ENCODE results near the gene KLF4.
"Not testable (repeated sequence)": the region's sequence is repeated elsewhere in the genome, so short reads cannot be mapped to it uniquely, and the experiment has no call there.

The KLF4 gene
- 63.6 to 92.4 reads per million in 2 donors for total RNA-seq

DNA sequence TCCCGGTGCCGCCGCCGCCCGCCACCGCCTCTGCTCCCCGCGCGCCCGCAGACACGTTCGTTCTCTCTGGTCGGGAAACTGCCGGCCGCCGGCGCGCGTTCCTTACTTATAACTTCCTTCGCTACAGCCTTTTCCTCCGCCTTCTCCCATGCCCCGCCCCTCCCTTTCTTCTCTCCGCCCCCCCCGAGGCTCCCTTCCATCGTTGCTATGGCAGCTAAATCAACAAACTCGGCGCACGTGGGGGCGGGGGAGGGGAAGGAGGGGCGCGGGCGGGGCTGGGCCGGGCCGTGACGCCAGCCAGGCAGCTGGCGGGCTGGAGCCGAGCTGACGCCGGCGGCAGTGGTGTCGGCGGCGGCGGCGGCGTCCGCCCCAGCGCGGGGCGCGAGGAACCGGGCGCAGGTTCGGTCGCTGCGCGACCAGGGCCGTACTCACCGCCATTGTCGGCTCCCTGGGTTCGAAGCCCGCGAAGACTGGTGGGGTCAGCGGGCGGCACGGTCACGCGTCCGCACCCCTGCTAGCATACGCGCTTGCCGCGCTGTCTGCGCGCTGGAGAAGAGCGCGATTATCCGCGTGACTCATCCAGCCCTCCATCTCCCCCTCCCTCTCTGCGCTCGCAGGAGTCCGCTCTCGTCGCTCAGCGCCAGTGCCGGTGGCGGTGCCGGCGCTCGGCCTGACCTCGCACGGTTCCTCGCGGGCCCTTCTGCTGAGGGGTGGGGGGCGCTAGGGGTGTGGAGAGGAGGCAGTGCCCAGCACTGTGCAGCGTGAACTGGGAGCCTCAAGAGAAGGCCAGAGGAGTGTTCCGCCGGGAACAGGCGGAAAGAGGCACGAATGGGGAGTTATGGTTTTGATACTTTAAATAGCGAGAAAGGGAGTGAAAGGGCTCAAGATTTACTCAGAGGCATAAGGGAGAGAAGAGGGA, at the start of gene KLF4:
Gene KLF4, minus strand, starts transcription at position 83 of the 919 bp plus-strand sequence. CDS start 597 bp downstream, outside the sequence.
- DNase-seq, result peak; percentile 5 to 82 (median 44)

DNA sequence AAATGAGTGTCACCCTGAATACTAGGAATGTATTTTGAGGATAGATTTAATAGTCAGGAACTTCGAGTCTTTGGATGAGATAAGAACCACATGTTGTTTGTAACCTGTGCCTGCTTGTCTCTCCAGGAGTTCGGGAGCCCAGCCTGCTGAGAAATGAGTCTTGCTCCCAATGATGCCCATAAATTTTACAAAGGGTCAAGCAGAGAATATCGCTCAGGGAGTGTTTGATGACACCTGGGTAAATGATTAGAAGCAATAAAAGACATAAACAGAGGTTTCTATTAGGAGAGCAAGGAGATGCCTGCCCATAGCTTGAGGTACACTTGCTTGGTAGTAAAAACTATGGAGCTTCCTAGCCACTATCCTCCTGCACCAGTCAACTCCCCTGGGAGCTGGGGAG, 46.9 kb upstream of the KLF4 start:
- DNase-seq, result no peak

DNA sequence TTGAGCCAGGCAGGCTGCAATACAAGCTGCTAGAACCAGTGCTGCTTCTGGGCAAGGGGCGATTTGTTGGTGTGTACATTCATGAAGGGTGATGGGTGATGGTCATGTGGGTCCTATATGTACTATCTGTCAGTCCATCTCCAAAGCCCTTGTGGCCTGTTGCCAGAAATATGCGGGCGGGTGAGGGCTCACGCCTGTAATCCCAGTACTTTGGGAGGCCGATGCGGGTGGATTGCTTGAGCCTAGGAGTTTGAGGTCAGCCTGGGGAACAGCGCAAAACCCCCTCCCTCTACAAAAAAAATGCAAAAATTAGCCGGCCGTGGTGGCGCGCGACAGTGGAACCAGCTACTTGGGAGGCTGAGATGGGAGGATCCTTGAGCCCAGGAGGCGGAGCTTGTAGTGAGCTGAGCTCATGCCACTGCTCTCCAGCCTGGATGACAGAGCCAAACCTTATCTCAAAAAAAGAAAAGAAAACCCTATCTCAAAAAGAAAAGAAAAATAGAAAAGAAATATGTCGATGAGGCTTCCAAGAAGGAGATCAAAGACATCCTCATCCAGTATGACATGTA, 45.0 kb upstream of the KLF4 start:
- DNase-seq, result no peak

DNA sequence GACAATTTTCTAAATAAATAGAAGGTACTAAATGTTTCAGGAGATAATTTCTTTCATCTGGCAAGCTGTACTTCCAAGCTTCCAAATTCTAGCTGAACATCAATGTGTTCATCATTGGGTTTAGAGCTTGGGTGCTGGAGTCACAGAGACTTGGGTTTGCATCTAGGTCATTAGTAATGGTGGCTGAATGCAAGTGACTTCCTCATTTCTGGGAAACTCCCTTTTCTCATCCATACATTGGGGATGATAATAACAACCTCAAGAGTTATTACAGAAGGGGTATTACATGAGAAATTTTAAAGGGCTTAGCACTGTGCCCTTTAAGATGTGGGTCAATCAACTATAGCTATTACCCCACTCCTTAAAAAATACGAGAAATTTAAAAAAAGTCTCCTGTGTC, 41.1 kb upstream of the KLF4 start:
- DNase-seq, result no peak

DNA sequence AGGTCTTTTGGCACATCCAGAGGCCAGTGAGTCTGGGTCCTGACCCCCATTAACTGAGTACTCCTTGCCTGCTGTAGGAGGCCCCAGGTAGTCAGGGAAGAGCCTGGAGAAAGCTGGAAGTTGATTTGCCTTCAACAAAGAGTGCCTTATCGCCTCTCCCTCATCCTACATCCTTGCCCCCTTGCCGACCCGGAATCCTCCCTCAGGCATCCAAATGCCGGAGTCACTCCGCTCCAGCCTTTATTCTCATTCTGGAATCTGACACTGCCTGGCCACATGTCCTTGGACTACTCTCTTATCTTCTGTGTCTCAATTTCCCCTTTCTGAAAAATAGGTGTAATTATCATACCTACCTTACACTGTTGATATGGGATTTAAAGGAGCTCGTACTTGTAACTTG, 39.1 kb upstream of the KLF4 start:
- no peak for DNase-seq

DNA sequence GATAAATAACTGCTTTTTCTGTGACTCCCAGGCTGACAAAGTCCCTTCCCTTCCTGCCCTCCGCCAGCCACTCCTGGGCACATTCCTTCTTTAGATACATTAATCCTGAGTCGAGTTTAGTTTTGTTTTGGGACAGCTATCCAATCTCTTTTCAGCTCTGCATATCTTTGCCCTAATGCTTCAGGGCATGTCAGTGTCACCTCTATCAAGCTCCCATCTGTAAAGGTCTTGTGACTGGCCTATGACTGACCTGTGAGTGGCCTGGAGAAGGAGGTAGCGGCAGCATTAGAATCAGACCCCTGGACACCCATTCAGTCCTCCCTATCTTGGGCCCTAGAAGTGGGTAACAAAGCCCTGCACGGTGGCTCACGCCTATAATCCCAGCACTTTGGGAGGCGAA, 34.0 kb upstream of the KLF4 start:
- DNase-seq, result no peak

DNA sequence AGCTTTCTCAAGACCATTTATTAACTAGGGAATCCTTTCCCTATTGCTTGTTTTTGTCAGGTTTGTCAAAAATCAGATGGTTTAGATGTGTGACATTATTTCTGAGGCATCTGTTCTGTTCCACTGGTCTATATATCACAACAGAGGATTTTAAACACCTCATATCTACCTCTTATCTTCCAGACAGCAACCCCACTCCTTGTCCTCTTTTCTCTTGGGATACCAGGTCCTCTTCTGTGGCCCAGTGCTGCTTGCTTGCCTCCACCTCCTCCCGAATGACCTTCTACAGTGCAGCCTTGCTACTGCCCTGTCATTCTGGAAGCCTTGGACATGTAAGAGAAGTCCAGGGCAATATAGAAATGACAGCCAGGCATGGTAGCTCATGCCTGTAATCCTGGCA, 30.6 kb upstream of the KLF4 start:
- DNase-seq, result no peak

DNA sequence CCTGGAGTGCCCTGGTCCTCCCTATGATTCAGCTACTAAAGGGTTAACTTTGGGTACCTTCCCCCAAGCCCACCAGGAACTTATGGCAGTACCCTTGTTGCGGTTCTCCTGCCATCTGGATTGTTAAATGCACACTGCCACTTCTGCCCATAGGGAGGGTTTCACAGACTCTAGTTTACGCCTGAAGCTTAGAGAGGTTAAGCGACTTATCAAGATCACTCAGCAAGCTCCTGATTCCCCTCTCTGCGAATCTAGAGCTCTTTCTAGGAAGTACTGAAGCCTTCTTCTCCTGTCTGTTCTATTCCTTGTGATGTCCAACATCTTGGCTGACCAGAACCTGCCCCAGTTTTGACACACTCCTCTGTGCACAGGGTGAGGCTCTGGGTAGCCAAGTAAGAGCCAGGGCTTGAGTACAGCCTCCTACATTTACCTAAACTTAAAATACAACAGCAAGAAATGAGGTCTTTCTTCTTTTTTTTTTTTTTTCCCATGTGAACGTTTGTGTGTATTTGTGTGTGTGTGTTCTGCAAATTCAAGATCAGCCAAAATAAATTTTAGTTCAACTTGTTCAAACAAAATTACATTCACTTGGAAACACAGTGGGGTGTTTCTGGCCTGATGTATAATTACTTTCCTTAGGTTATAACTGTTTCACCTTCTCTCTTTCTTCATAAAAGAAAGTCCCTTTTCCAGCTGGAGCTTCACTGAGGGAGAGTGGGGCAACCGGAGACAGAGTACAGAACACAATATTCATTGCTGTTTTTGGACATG, 28.7 kb upstream of the KLF4 start:
- DNase-seq, result no peak

DNA sequence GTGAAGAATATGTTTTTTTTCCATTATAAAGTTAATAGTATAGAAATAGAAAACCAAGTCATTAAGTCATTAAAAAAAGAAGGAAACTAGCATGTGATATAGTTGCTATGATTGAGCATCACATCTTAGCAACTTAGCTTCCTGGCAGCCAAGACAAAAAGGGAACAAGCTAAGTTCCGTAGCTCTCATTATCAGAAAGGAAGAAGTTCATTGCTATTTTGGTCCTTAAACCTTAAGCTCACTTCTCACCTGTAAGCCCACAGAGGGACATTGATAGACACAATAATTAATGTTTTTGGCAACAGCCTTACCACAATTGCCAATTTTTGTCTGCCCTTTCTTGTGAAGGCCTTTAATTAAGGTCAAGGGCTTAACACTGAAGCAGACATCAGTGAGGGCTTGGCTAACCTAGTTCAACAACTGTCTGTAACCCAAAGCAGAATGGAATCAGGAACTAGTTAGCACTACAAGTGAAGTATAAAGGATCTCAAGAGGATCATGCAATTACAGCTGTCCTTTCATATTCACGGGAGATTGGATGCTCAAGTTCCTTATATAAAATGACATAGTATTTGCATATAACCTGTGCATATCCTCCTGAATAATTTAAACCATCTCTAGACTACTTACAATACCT, 24.0 kb upstream of the KLF4 start:
- no peak for DNase-seq

DNA sequence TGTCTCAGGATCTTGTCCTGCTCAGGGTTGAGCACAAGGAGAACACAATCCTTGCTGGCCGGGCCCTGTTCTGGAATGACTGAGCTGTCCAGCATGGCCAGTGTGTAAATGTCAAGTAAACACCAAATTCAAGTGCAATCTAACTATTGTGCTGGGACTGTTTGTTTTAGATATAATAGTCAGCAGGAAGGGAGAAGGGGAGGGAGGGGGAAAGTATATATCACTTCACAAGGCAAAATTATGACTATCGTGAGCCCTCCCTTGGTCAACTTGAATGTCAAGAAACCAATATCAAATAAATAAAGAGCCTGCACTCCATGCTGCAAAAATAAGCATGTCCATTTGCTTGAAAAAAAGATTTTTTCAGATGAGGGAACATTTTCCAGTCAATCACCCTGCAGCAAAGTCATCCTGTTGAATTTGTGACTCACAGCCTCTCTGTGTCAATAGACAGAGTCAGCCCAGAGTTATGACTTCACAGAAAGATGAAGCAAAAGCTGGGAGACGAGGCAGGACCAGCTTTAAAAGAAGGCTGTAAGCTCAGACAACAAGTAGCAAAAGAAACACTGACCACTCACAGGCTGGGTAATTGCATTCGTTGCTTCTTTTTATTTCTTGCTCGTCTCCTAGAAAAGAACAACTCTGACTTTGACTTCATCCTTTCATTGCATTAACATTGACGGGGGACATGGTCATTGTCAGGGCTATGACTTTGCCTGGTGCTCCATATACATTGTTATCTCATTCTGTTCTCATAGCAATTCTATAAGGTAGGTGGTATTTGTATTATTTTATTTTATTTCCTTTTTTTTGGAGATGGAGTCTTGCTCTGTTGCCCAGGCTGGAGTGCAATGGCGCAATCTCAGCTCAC, 15.3 kb upstream of the KLF4 start:
- no peak for DNase-seq

DNA sequence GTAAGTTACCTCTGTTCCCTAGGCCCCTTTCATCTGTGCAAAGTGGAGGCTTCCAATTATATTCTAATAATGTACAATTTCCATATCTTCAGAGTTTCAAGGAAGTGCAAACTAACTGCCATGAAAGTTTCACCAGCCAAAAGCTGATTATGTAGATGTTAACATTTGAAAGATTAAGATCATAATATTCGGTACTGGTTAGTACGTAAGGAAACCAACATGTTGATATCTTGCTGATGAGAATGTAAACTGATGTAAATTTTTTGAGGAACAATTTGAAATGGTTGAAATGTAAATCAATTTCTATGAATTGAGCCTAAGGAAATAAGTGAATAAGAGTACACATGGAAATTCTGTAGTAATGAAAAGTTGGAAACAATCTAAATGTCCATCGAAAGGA, 12.9 kb upstream of the KLF4 start:
- no peak for DNase-seq

DNA sequence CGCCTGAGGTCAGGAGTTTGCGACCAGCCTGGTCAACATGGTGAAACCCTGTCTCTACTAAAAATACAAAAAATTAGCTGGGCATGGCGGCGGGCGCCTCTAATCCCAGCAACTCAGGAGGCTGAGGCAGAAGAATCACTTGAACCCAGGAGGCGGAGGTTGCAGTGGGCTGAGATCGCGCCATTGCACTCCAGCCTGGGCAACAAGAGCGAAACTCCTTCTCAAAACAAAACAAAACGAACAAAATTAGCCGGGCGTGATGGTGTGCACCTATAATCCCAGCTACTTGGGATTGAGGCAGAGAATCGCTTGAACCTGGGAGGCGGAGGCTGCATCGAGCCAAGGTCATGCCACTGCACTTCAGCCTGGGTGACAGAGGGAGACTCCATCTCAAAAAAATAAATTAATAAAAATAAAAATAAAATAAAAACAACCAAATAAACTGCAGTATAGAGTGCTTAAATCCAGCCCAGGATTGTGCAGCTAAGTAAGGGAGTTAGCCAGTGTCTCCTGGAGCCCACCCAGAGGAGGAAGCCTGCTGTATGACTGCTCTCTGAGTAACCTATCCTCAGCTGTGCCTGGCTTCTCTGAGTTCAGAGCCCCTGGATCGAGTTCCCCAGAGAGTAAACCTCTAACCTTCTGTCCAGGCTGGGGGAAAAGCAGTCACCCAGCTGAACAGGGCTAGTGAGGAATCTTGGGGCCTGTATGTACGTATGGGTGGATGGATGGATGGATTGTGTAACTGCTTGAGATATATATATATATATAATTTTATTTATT, 11.0 kb upstream of the KLF4 start:
- not testable (repeated sequence) for DNase-seq

DNA sequence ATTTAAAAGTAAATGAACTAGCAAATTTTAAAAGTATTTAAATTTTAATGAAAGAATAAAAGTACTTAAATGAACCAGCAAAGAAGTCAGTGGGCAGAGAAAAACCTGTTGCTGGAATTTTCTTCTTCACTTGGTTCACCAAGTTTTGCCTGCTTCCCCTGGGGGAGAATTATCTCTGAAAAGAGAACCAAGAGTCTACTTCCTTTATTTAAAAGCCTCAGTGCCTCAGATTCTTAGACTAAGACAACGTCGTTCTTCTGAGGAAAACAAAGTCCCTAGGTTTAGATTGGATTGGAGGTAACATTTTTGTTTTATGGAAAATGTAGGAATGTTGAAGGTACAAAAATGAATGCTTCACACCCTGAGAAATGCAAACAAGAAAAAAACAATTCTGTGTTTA, 7.4 kb upstream of the KLF4 start:
- no peak for DNase-seq

DNA sequence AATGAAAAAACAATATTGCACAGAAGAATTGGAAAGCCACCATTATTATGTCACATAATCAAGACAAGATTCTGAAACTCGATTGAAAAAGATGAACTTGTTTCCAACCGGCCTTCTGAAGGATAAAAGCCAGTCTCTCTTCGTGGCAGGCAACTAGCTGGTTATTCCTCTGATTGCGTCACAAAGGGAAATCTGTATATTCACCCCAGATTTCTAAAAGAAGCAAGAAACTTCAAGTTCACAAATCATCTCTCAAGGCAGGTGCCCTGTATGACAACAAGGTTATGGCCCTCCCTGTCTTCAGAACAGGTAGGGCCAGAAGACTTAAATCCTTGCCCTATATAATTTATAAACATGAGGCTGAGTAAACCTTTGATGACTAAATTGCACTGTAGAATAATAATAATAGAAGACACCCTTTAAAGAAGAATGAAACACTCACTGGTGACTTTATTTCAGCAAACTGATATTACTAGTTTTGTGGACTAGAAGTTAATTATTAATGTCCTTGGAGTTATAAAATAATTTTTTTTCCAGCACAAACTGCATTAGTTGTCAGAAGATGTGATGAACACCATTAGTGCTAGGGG, 2.9 kb upstream of the KLF4 start:
- DNase-seq, result no peak

DNA sequence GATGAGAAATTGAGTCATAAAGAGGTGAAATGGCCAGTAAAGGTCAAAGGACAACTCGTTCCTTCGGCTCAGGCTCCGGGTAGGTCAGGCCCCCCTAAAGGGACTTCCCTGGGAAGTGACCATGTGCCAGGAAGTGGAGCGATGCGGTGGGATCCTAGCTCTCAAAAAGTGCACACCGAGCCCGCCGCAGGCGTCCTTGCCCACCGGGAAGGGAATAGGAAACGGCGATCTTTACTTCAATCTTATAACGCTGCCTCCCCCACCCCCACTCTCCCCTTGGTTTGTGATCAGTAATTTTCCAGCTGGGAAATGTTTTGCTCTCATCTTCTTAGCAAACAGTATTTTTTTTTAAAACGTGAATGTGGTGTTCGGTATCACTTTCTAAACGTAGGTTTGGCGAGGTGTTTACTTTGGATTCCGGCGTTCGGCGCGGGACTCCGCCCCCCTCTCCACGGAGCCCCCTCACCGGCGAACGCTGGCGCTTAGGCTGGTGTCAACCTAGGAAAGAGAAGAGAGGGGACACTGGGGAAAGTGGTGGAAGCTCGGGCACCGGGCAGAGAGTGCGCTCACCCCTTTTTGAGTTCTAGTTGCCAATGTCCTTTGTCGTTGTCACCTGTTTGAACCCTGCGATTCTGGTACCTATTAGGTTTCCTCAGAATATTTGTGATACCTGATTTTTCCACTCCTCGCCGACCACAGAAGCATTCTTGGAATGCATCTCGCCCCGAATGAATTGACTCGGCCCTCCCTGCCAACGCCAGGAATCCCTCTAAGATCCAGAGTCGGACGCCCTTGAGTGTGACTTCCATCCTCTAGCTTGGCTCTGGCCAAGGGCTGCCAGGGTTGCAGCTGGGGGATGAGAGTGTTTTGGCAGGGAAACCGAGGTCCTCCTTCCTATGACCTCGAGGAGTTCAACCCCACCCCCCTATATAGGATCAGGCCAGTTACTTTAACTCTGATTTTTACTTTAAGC, 1.8 kb upstream of the KLF4 start:
- DNase-seq, result no peak

DNA sequence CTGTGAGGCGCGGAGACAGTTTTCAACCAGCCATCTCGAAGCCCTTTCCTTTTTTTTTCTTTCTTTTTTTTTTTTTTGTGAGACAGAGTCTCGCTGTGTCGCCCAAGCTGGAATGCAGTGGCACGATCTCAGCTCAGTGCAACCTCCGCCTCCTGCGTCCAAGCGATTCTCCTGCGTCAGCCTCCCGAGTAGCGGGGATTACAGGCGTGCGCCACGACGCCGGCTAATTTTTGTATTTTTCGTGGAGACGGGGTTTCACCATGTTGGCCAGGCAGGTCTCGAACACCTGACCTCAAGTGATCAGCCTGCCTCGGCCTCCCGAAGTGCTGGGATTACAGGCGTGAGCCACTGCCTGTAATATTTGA, 1.0 kb upstream of the KLF4 start:
- DNase-seq, result not testable (repeated sequence)

DNA sequence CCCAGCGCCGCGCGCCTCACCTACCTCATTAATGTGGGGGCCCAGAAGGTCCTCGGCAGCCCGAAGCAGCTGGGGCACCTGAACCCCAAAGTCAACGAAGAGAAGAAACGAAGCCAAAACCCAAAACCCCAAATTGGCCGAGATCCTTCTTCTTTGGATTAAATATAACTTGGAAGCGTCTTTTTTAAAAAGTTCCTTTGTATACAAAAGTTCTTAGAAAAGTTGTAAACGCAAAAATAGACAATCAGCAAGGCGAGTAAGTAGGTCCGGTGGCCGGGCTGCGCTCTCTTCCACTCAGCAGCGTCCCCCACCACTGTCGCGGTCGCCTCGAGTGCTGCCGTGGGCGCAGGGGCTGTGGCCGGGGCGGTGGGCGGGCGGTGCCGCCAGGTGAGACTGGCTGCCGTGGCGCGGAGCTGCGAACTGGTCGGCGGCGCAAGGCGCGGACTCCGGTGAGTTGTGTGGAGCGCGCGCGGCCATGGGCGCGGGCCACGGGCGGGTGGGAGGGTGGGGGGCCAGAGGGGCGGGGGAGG, 360 bp downstream of the KLF4 start:
- no peak for DNase-seq

DNA sequence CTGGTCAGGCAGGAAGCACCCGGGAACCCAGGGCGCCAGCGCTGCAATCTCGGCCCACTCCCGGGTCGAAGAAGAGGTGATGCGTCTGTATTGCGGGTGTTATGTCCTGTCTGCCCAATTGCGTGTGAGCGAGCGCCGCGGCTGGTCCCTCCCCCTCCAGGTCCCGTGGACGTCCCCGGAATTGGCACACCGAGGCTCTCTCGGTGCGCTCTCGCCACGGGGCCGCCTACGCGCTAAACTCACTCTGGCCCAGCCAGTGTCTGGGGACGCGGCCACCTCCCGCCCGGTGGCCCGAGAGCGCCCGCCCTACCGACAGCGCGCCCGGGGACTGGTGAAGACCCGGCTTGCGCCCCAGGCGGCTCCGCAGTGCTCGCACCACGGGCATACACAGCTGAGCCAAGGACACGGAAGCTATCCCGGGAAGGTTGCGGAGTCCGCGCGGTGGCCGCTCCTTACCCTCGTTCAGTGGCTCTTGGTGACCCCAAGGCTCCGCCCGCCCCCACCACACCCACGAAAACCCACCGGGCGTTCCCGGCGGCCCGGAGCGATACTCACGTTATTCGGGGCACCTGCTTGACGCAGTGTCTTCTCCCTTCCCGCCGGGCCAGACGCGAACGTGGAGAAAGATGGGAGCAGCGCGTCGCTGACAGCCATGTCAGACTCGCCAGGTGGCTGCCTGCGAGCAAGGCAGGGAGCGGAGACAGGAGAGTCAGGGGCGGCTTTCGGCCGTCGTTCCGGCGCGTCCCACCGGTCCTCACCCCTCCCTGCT, 1.0 kb downstream of the KLF4 start:
- peak in 2 of 5 experiments; percentile 3 to 44 for DNase-seq

Measured in T-helper 2 cell (primary cell).